Left ventricle myocardium inferior (tissue), 1 donor: ENCODE results near the gene CEND1. TPM values are rescaled to one million over a fixed set of nuclear protein-coding genes. Genes with fewer than 3 reads are reported as not detected.

Source experiments
- DNase-seq: peaks from one replicate; pipeline ENCODE4 v3.0.0-alpha.2; 2020
- H3K27ac ChIP-seq: fragments of 200-600 bp; replicated peaks from 2 replicates; pipeline ENCODE4 v1.8.0; 2021
- H3K27me3 ChIP-seq: fragments of 200-600 bp; 2 replicates; pipeline ENCODE4 v1.8.0; 2021; ENCODE audit warnings: low read depth
- H3K36me3 ChIP-seq: fragments of 200-600 bp; 2 replicates; pipeline ENCODE4 v1.8.0; 2021
- H3K4me1 ChIP-seq: fragments of 200-600 bp; 2 replicates; pipeline ENCODE4 v1.8.0; 2021
- H3K4me3 ChIP-seq: fragments of 200-600 bp; 2 replicates; pipeline ENCODE4 v1.8.0; 2021; ENCODE audit warnings: mild to moderate bottlenecking, moderate library complexity
- H3K9me3 ChIP-seq: fragments of 200-600 bp; replicated peaks from 2 replicates; pipeline ENCODE4 v1.8.0; 2021
- CTCF ChIP-seq: fragments of 200-600 bp; IDR thresholded peaks from 2 replicates; pipeline ENCODE4 v1.8.0; 2021; ENCODE audit warnings: antibody characterized with exemption, mild to moderate bottlenecking, borderline replicate concordance
- intact Hi-C: fragments of 100-400 bp; cut with micrococcal nuclease; formaldehyde crosslinking; loops from one replicate; pipeline ENCODE4 v1.11.0; 2022
- total RNA-seq: library from RNA; stranded (reverse); fragmentation: NEBNext Ultra II Directional; extraction: Animal tissue kit (Norgen Biotek cat#: 25700); gene quantifications from one replicate; pipeline ENCODE4 v1.2.1, GENCODE V29; 2021
- donor health status: DM: no; HTN: yes; CAD: no; lungs with severe emphysema.

CEND1 gene
- total RNA-seq, 1 donor from 2014 or later: not detected

GRCh38 chr11:796565-797295 is 6.8 kb upstream of the CEND1 start:
- Histone ChIP-seq H3K9me3 (no peaks in the 10 kb centered on the region), H3K36me3 (peaks cover 26% of the 10 kb centered on the region), H3K4me1 (peaks cover 42% of the 10 kb centered on the region), H3K27ac (peak overlapping the region; percentile 85), H3K4me3 (peak overlapping the region; percentile 81), H3K27me3 (no peaks in the 10 kb centered on the region)
- no peak for DNase-seq
- TF ChIP-seq CTCF: no peak
- intact Hi-C loops: no loop called here

GRCh38 chr11:795634-796564 is 6.0 kb upstream of the CEND1 start:
- Histone ChIP-seq H3K27me3 (peaks cover 5% of the 10 kb centered on the region), H3K36me3 (peaks cover 24% of the 10 kb centered on the region), H3K4me3 (peak overlapping the region; percentile 81), H3K4me1 (peaks cover 42% of the 10 kb centered on the region), H3K27ac (peak overlapping the region; percentile 85), H3K9me3 (no peaks in the 10 kb centered on the region)
- intact Hi-C loops: no loop called here
- DNase-seq: peak; percentile 77
- no peak for TF ChIP-seq CTCF

GRCh38 chr11:794766-795633 is 5.1 kb upstream of the CEND1 start:
- TF ChIP-seq CTCF: no peak
- H3K36me3 ChIP-seq: peaks cover 16% of the 10 kb centered on the region
- no peak for DNase-seq
- no peaks in the 10 kb centered on the region for H3K9me3 ChIP-seq
- peaks cover 42% of the 10 kb centered on the region for H3K4me1 ChIP-seq
- peaks cover 14% of the 10 kb centered on the region for H3K27me3 ChIP-seq
- no peak overlapping the region for H3K27ac ChIP-seq
- H3K4me3 ChIP-seq: peak overlapping the region; percentile 81
- intact Hi-C loops: no loop called here

GRCh38 chr11:794013-794765 is 4.3 kb upstream of the CEND1 start:
- TF ChIP-seq CTCF: no peak
- intact Hi-C loops: no loop called here

More at GRCh38 chr11:794013-794765, 4.3 kb upstream of the CEND1 start:
- H3K4me3 ChIP-seq: no peak overlapping the region
- H3K4me1 ChIP-seq: peaks cover 49% of the 10 kb centered on the region
- peaks cover 10% of the 10 kb centered on the region for H3K36me3 ChIP-seq
- no peak overlapping the region for H3K27ac ChIP-seq
- no peaks in the 10 kb centered on the region for H3K9me3 ChIP-seq
- DNase-seq: no peak
- peaks cover 22% of the 10 kb centered on the region for H3K27me3 ChIP-seq
